ENCODE results near the gene ZSCAN9. TPM values are rescaled to one million over a fixed set of nuclear protein-coding genes. Genes with fewer than 3 reads are reported as not detected.

ZSCAN9 gene
- total and polyA plus RNA-seq, 9 of the 15 experiments (the other 6 are each of a cell fraction or from before 2014, with no cell fraction given) = 18.8 to 48.9 (median 28.7) TPM

- TF ChIP-seq AFF4 (CRISPR knock-in tag; IDR thresholded peaks at IDR 0.05) (no peak; the same call in 1 of the 2 replicates), ARID3A (IDR thresholded peaks at IDR 0.05; ENCODE audit: borderline replicate concordance, low read depth, low read length) (peak; percentile 98), HINFP (tag; conservative IDR thresholded peaks at IDR 0.05; ENCODE audit: low read depth) (no peak), SAP30 (IDR thresholded peaks at IDR 0.05; ENCODE audit: borderline replicate concordance, insufficient read depth, low read depth, low read length, poor library complexity, severe bottlenecking) (no peak), CHAMP1 (IDR thresholded peaks at IDR 0.05) (peak; percentile 80), ZNF639 (CRISPR knock-in tag; conservative IDR thresholded peaks at IDR 0.05 in 1 of 2, IDR thresholded peaks at IDR 0.05 in 1 of 2) (peak in 1 of 2 experiments; percentile 62; a peak in 1 of 4 replicates), PRMT5 (CRISPR knock-in tag; IDR thresholded peaks at IDR 0.05) (no peak), ETV6 (IDR thresholded peaks at IDR 0.05; ENCODE audit: borderline replicate concordance in 1 of 2, low read depth in 2 of 2, low read length in 1 of 2) (no peak), ETV6 (CRISPR knock-in tag; IDR thresholded peaks at IDR 0.05; ENCODE audit: borderline replicate concordance) (no peak), ZFP30 (CRISPR knock-in tag; IDR thresholded peaks at IDR 0.05; ENCODE audit: borderline replicate concordance) (no peak), BHLHE40 (IDR thresholded peaks at IDR 0.05; ENCODE audit: low read length) (peak; percentile 62), PHTF2 (CRISPR knock-in tag; IDR thresholded peaks at IDR 0.05) (no peak)
Measured at GRCh38 chr6:28212510-28213212, 12.4 kb upstream of the ZSCAN9 start (continued).

All from K562 (cell line).